ENCODE measurements around the gene SHROOM2. TPM values are rescaled to one million over a fixed set of nuclear protein-coding genes. Genes with fewer than 3 reads are reported as not detected.

SHROOM2 gene
- total and polyA plus RNA-seq, 9 of the 15 experiments (the other 6 are each of a cell fraction or from before 2014, with no cell fraction given): not detected

GRCh38 chrX:9895225-9895912, 109.1 kb downstream of the SHROOM2 start:
- no peaks in the 10 kb centered on the region for H3K9me3 ChIP-seq (replicated peaks; ENCODE audit: control insufficient read depth, insufficient read depth, low read depth, low read length)
- FAIRE-seq (no peak), ATAC-seq (no peak), DNase-seq (ENCODE audit: extremely low read depth in 1 of 4, low spot score in 3 of 4) (no peak)
- H3K4me2 ChIP-seq (ENCODE audit: insufficient read depth, low read length): no peak overlapping the region
- no peaks in the 10 kb centered on the region for H3K36me3 ChIP-seq (ENCODE audit: control insufficient read depth, insufficient read depth, low read length)
- no peaks in the 10 kb centered on the region for H4K20me1 ChIP-seq (replicated peaks; ENCODE audit: control insufficient read depth, insufficient read depth, low read length)
- no peak overlapping the region for H2AFZ ChIP-seq (ENCODE audit: low read depth, low read length)
- WGBS (ENCODE audit: insufficient coverage, low coverage, missing lambda C conversion rate): 4% methylated on average over 17 of the region's 36 CpGs
- H3K79me2 ChIP-seq (ENCODE audit: control insufficient read depth, insufficient read depth, low read length): no peaks in the 10 kb centered on the region
- TF ChIP-seq FOXK2 (conservative IDR thresholded peaks at IDR 0.05 in 1 of 2, IDR thresholded peaks at IDR 0.05 in 1 of 2; ENCODE audit: low read depth in 2 of 2) (no peak), HDAC1 (IDR thresholded peaks at IDR 0.05) (no peak), OTX1 (CRISPR knock-in tag; IDR thresholded peaks at IDR 0.05) (no peak), MAZ (CRISPR knock-in tag; conservative IDR thresholded peaks at IDR 0.05 in 1 of 2, IDR thresholded peaks at IDR 0.05 in 1 of 2) (no peak), NR2C2 (CRISPR knock-in tag; IDR thresholded peaks at IDR 0.05) (no peak), NR2C2 (tag; IDR thresholded peaks at IDR 0.05) (no peak), NFYB (IDR thresholded peaks at IDR 0.05; ENCODE audit: extremely low read depth, insufficient read length) (no peak), ZBTB5 (IDR thresholded peaks at IDR 0.05) (no peak), ZNF655 (CRISPR knock-in tag; IDR thresholded peaks at IDR 0.05) (no peak), RBM14 (IDR thresholded peaks at IDR 0.05; ENCODE audit: borderline replicate concordance, insufficient read depth, low read depth, low read length) (no peak), XRCC3 (IDR thresholded peaks at IDR 0.05) (no peak), STAG1 (CRISPR knock-in tag; IDR thresholded peaks at IDR 0.05; ENCODE audit: borderline replicate concordance) (no peak), ZBED1 (IDR thresholded peaks at IDR 0.05) (no peak), SIN3A (IDR thresholded peaks at IDR 0.05; ENCODE audit: borderline replicate concordance in 2 of 2, control insufficient read depth in 1 of 2, low read depth in 2 of 2, low read length in 2 of 2) (no peak)
- peaks cover 0 to 10% of the 10 kb centered on the region in 2 experiments; a peak in 2 of 5 replicates for H3K4me1 ChIP-seq (replicated peaks in 1 of 2; ENCODE audit: control insufficient read depth in 2 of 2, insufficient read depth in 2 of 2, low read length in 2 of 2)
- no TSS peak for BruUV-seq (replicated peaks)
- H3K9ac ChIP-seq (ENCODE audit: insufficient read depth in 1 of 2, low read depth in 2 of 2, low read length in 2 of 2): no peak overlapping the region
- no peak overlapping the region for H3K27ac ChIP-seq (ENCODE audit: extremely low read depth, low read depth, low read length)
- H3K4me3 ChIP-seq: no peak overlapping the region
- peaks cover 5 to 42% of the 10 kb centered on the region in 2 experiments; a peak in 4 of 5 replicates for H3K27me3 ChIP-seq (ENCODE audit: control insufficient read depth in 2 of 2, insufficient read depth in 2 of 2, low read length in 2 of 2)
- in situ Hi-C loops (cut with MboI): loop anchor here (25.0 kb wide), 1 partner anchor 217 kb away; no protein-coding TSS in a partner anchor
- ChIA-PET POLR2A (no interaction called here), CTCF (ENCODE audit: low intra/inter-chr PET ratio) (no interaction called here)
- no peaks in the 10 kb centered on the region for H3K9me1 ChIP-seq (ENCODE audit: control insufficient read depth, insufficient read depth, low read length)
- intact Hi-C loops (cut with micrococcal nuclease): no loop called here
